Left colon (tissue), 2 donors: Measurements from ENCODE around the gene RASSF7. TPM values are rescaled to one million over a fixed set of nuclear protein-coding genes. Genes with fewer than 3 reads are reported as not detected.
A peak's percentile ranks its signal among the peaks of the same experiment; 100 is the strongest.

Experiments used
- ATAC-seq: fragments of 200-7000 bp; cut with Tn5 transposase; one replicate; pipeline ENCODE4 v1.9.1; 2020; ENCODE audit warnings: mild to moderate bottlenecking, moderate library complexity
- DNase-seq, 2 donors: peaks; one replicate each; pipeline ENCODE4 v3.0.0-alpha.2; 2020
- intact Hi-C, 2 donors: fragments of 100-400 bp; cut with DNase I in 1 of 2; cut with micrococcal nuclease in 1 of 2; formaldehyde crosslinking; loops; one replicate each; pipeline versions ENCODE4 v1.11.2 to v1.14.0; 2022; cut with DNase I, micrococcal nuclease
- total RNA-seq, 2 donors: library from RNA; stranded (reverse); fragmentation: NEBNext Ultra II Directional; extraction: Animal tissue kit (Norgen Biotek cat#: 25700); gene quantifications; one replicate each; pipeline ENCODE4 v1.2.1, GENCODE V29; 2021
- donor health status: DM: no; HTN: no; CAD: no.
- donor health status: DM: yes; HTN: yes; CAD: no.

The RASSF7 gene
- total RNA-seq, 2 donors from 2014 or later = 90.9 to 117 TPM

GRCh38 chr11:548700-549603, 11.8 kb upstream of the RASSF7 start:
- intact Hi-C loops = no loop called here
- DNase-seq (no peak), ATAC-seq (no peak)

GRCh38 chr11:550021-550745, 10.6 kb upstream of the RASSF7 start:
- ATAC-seq = no peak
- DNase-seq = no peak
- intact Hi-C loops = loop anchor here in 1 of 2 donors (10.0 kb wide), 1 partner anchor 175 kb away; no protein-coding TSS in a partner anchor

- intact Hi-C loops = loop anchor here in 1 of 2 donors (10.0 kb wide), 1 partner anchor 174 kb away; no protein-coding TSS in a partner anchor
- DNase-seq (no peak), ATAC-seq (no peak)
These were observed 10.1 kb upstream of the RASSF7 start for GRCh38 chr11:550746-551085.

- intact Hi-C loops = loop anchor here in 1 of 2 donors (10.0 kb wide), 1 partner anchor 174 kb away; no protein-coding TSS in a partner anchor
- ATAC-seq (no peak), DNase-seq (no peak)
These were observed 9.6 kb upstream of the RASSF7 start for GRCh38 chr11:551131-551530.

GRCh38 chr11:551596-551995, 9.2 kb upstream of the RASSF7 start:
- DNase-seq = no peak
- intact Hi-C loops = loop anchor here in 1 of 2 donors (10.0 kb wide), 1 partner anchor 173 kb away; no protein-coding TSS in a partner anchor
- ATAC-seq = no peak

- no peak for DNase-seq
- ATAC-seq = no peak
- intact Hi-C loops = loop anchor here in 1 of 2 donors (10.0 kb wide), 1 partner anchor 171 kb away; no protein-coding TSS in a partner anchor
These were observed 7.4 kb upstream of the RASSF7 start for GRCh38 chr11:553083-553987.

GRCh38 chr11:553988-554340, 6.8 kb upstream of the RASSF7 start:
- DNase-seq (no peak), ATAC-seq (no peak)
- intact Hi-C loops = loop anchor here in 1 of 2 donors (10.0 kb wide), 1 partner anchor 171 kb away; no protein-coding TSS in a partner anchor

GRCh38 chr11:554428-555226, 6.1 kb upstream of the RASSF7 start:
- peak in 1 of 2 donors; percentile 85 for DNase-seq
- ATAC-seq = peak; percentile 71
- intact Hi-C loops = loop anchor here in 1 of 2 donors (10.0 kb wide), 1 partner anchor 170 kb away; no protein-coding TSS in a partner anchor

GRCh38 chr11:555227-555779, 5.5 kb upstream of the RASSF7 start:
- intact Hi-C loops = loop anchor here in 1 of 2 donors (10.0 kb wide), 1 partner anchor 169 kb away; no protein-coding TSS in a partner anchor
- ATAC-seq (peak; percentile 16), DNase-seq (peak in 1 of 2 donors; percentile 56)

- ATAC-seq (no peak), DNase-seq (no peak)
- intact Hi-C loops = loop anchor here in 1 of 2 donors (10.0 kb wide), 1 partner anchor 169 kb away; no protein-coding TSS in a partner anchor
These were observed 4.7 kb upstream of the RASSF7 start for GRCh38 chr11:555780-556661.

GRCh38 chr11:556662-557256, 4.0 kb upstream of the RASSF7 start:
- DNase-seq = no peak
- no peak for ATAC-seq
- intact Hi-C loops = loop anchor here in 1 of 2 donors (10.0 kb wide), 1 partner anchor 168 kb away; no protein-coding TSS in a partner anchor

GRCh38 chr11:557328-558132, 3.2 kb upstream of the RASSF7 start:
- no peak for ATAC-seq
- no peak for DNase-seq
- intact Hi-C loops = loop anchor here in 1 of 2 donors (10.0 kb wide), 1 partner anchor 167 kb away; no protein-coding TSS in a partner anchor

GRCh38 chr11:558503-558902, 2.3 kb upstream of the RASSF7 start:
- no peak for ATAC-seq
- intact Hi-C loops = loop anchor here in 1 of 2 donors (10.0 kb wide), 1 partner anchor 166 kb away; no protein-coding TSS in a partner anchor
- DNase-seq = no peak

- ATAC-seq (no peak), DNase-seq (no peak)
- intact Hi-C loops = loop anchor here in 1 of 2 donors (10.0 kb wide), 1 partner anchor 166 kb away; no protein-coding TSS in a partner anchor
These were observed 1.6 kb upstream of the RASSF7 start for GRCh38 chr11:559020-559620.
